GM12865 (cell line): ENCODE measurements around the gene GPR68.

Source experiments
- DNase-seq: peaks from one replicate; pipeline ENCODE4 v3.0.0; 2010; ENCODE audit warnings: low read depth
- H3K4me3 ChIP-seq: 2 replicates; pipeline ENCODE4 v1.5.1; 2011; ENCODE audit warnings: mild to moderate bottlenecking, low read depth, low read length, control low read depth
- TF ChIP-seq, protein P1 (sequence below): IDR thresholded peaks from 2 replicates; pipeline ENCODE4 v1.5.1; 2011; ENCODE audit warnings: low read length, control low read depth, low read depth, inconsistent platforms; ENCODE audit not compliant: insufficient read depth; ENCODE audit errors: missing control alignments

The GPR68 gene

DNA sequence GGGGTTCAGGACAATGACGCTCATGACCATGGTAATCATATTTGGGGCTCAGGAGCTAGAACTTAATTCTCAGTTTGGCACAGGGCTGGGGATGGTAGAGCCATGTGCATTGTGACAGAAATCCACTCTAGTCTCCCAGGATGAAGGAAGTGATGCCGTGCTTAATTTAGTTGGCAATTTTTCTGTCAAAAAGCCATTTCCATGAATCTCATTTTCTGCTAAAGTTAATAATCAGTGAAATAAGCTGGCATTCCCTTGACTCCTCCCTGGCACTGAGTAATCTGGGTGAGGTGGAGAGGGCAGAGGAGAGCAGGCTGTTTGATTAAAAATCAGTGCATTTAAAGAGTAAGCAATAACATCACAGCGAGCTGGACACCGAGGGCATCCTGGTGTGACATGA is 45.0 kb upstream of the GPR68 start:
- DNase-seq: no peak

GRCh38 chr14:91288876-91289275 is 44.4 kb upstream of the GPR68 start:
- TF ChIP-seq, protein P1, sequence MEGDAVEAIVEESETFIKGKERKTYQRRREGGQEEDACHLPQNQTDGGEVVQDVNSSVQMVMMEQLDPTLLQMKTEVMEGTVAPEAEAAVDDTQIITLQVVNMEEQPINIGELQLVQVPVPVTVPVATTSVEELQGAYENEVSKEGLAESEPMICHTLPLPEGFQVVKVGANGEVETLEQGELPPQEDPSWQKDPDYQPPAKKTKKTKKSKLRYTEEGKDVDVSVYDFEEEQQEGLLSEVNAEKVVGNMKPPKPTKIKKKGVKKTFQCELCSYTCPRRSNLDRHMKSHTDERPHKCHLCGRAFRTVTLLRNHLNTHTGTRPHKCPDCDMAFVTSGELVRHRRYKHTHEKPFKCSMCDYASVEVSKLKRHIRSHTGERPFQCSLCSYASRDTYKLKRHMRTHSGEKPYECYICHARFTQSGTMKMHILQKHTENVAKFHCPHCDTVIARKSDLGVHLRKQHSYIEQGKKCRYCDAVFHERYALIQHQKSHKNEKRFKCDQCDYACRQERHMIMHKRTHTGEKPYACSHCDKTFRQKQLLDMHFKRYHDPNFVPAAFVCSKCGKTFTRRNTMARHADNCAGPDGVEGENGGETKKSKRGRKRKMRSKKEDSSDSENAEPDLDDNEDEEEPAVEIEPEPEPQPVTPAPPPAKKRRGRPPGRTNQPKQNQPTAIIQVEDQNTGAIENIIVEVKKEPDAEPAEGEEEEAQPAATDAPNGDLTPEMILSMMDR: no peak
- DNase-seq: no peak
- no peak overlapping the region for H3K4me3 ChIP-seq

More for the DNA sequence above, 45.0 kb upstream of the GPR68 start:
- H3K4me3 ChIP-seq: no peak overlapping the region
- TF ChIP-seq, protein P1: no peak

GRCh38 chr14:91286530-91286937 is 42.0 kb upstream of the GPR68 start:
- H3K4me3 ChIP-seq: no peak overlapping the region
- DNase-seq: peak; percentile 76
- TF ChIP-seq, protein P1: peak; percentile 84

DNA sequence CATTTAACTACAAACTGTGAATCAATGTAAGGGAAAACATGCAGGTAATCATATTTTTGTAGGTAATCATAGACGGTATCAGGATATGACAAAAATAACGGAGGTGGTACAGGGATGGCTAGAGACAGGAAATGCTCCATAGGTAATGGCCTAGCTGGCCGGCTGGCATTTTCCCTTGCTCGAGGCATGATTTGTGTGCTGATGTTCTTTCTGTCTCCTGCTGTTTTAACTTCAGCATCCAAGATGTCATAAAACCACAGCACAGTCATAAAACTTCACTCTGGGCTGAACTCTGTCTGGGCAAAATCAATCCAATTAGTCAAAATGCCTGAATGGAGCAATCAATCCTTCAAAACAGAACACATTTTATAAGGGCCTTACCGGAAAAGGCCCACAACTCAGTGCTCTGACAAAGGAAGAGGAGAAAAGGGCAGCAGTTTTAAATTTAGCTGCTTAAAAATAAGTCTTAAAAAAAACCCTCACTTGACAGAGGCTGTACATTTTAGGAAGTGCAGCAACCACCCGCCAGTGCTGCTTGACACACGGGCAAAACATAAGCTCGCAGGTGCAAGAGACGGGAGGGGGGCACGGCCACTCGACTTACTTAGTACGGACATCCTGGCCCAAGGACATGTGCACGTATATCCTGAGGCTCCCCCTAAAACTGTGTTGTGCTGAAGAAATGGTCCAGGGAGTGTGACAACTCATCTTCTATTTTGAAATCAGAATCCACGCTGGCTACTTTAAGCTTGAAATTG is 40.5 kb upstream of the GPR68 start:
- DNase-seq: no peak
- TF ChIP-seq, protein P1: no peak
- no peak overlapping the region for H3K4me3 ChIP-seq

- TF ChIP-seq, protein P1: no peak
- H3K4me3 ChIP-seq: no peak overlapping the region
- no peak for DNase-seq
Observed at GRCh38 chr14:91284146-91284790, 39.8 kb upstream of the GPR68 start.

GRCh38 chr14:91283666-91284065 is 39.2 kb upstream of the GPR68 start:
- no peak overlapping the region for H3K4me3 ChIP-seq
- DNase-seq: no peak

More at GRCh38 chr14:91283666-91284065, 39.2 kb upstream of the GPR68 start:
- TF ChIP-seq, protein P1: no peak
